COR-L47 (cell line): ENCODE results near the gene ECT2.
"Not testable (repeated sequence)": the region's sequence is repeated elsewhere in the genome, so short reads cannot be mapped to it uniquely, and the experiment has no call there.

Experiments used
- DNase-seq: peaks from one replicate; lab custom pipeline; 2025; lab: John Stamatoyannopoulos, UW

ECT2 gene

GRCh38 chr3:172808969-172809546 lies 58.5 kb downstream of the ECT2 start:
- peak; percentile 83 for DNase-seq

- no peak for DNase-seq
Observed at GRCh38 chr3:172811099-172811498, 60.6 kb downstream of the ECT2 start.

GRCh38 chr3:172813462-172813861 lies 62.9 kb downstream of the ECT2 start:
- no peak for DNase-seq

GRCh38 chr3:172814738-172815137 lies 64.2 kb downstream of the ECT2 start:
- no peak for DNase-seq

GRCh38 chr3:172815857-172816256 lies 65.3 kb downstream of the ECT2 start:
- no peak for DNase-seq

- no peak for DNase-seq
Observed at GRCh38 chr3:172816281-172816680, 65.8 kb downstream of the ECT2 start.

GRCh38 chr3:172816968-172817367 lies 66.4 kb downstream of the ECT2 start:
- DNase-seq: no peak

GRCh38 chr3:172820492-172820891 lies 70.0 kb downstream of the ECT2 start:
- no peak for DNase-seq

GRCh38 chr3:172824229-172824628 lies 73.7 kb downstream of the ECT2 start:
- no peak for DNase-seq

- not testable (repeated sequence) for DNase-seq
Observed at GRCh38 chr3:172827231-172827630, 76.7 kb downstream of the ECT2 start.

- DNase-seq: no peak
Observed at GRCh38 chr3:172832983-172833382, 82.5 kb downstream of the ECT2 start.

GRCh38 chr3:172836390-172836997 lies 86.0 kb downstream of the ECT2 start:
- peak; percentile 74 for DNase-seq

- DNase-seq: no peak
Observed at GRCh38 chr3:172839679-172840078, 89.2 kb downstream of the ECT2 start.

GRCh38 chr3:172840463-172840862 lies 89.9 kb downstream of the ECT2 start:
- no peak for DNase-seq

- DNase-seq: no peak
Observed at GRCh38 chr3:172840913-172841312, 90.4 kb downstream of the ECT2 start.

GRCh38 chr3:172844428-172844827 lies 93.9 kb downstream of the ECT2 start:
- DNase-seq: no peak

GRCh38 chr3:172846103-172846561 lies 95.6 kb downstream of the ECT2 start:
- DNase-seq: no peak

GRCh38 chr3:172846706-172847105 lies 96.2 kb downstream of the ECT2 start:
- no peak for DNase-seq

GRCh38 chr3:172847292-172847691 lies 96.8 kb downstream of the ECT2 start:
- no peak for DNase-seq

- no peak for DNase-seq
Observed at GRCh38 chr3:172848910-172849309, 98.4 kb downstream of the ECT2 start.

GRCh38 chr3:172853005-172853404 lies 102.5 kb downstream of the ECT2 start:
- DNase-seq: no peak

GRCh38 chr3:172853921-172854666 lies 103.6 kb downstream of the ECT2 start:
- DNase-seq: no peak

- DNase-seq: no peak
Observed at GRCh38 chr3:172855037-172855436, 104.5 kb downstream of the ECT2 start.
